NCI-H2107 (cell line): ENCODE data around the gene CDK5R1.
A peak's percentile ranks its signal among the peaks of the same experiment; 100 is the strongest.
"Not testable (repeated sequence)": the region's sequence is repeated elsewhere in the genome, so short reads cannot be mapped to it uniquely, and the experiment has no call there.

Experiments used
- DNase-seq: peaks from one replicate; lab custom pipeline; 2025; lab: John Stamatoyannopoulos, UW

CDK5R1 gene

DNA sequence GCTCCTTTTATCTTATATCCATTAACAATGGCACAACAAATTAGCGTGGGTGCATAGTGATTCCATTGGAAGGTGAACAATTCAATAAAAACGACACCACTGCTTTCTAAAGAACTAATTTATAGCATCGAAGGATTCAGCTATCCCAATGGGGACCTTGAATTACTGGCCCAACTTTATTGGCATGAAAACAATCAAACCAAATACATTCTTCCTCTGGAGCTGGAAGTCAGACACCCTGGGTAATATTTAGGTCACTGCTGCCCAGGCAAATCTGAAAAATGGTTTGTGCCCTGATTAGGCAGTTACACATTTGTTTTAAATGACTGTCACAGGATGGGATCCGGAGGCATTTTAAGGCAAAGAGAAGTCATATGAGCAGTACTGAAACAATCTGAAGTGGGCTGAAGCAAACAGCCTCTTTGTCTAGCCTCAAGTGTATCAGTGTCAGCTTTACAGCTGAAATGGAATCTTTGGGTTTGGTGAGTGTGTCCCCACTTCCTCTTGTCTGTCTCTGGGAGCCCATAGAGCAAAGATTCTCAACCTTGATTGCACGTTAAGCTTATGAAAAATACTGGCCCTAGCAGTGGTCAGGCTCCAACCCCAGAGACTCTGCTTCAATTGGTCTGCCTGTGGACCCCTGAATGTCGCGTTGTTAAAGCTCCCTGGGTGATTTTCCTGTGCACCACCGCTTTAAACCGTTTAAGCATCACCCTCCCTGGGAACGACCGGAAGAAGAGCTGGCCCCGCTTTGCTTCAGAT, 30.3 kb downstream of the CDK5R1 start:
- DNase-seq: no peak

- DNase-seq: no peak
Observed at GRCh38 chr17:32517982-32518381, 31.2 kb downstream of the CDK5R1 start.

GRCh38 chr17:32518646-32519227, 31.9 kb downstream of the CDK5R1 start:
- DNase-seq: no peak

- DNase-seq: peak; percentile 50
Observed at GRCh38 chr17:32519228-32520103, 32.7 kb downstream of the CDK5R1 start.

- no peak for DNase-seq
Observed at GRCh38 chr17:32520104-32520701, 33.4 kb downstream of the CDK5R1 start.

GRCh38 chr17:32520737-32521404, 34.1 kb downstream of the CDK5R1 start:
- no peak for DNase-seq

DNA sequence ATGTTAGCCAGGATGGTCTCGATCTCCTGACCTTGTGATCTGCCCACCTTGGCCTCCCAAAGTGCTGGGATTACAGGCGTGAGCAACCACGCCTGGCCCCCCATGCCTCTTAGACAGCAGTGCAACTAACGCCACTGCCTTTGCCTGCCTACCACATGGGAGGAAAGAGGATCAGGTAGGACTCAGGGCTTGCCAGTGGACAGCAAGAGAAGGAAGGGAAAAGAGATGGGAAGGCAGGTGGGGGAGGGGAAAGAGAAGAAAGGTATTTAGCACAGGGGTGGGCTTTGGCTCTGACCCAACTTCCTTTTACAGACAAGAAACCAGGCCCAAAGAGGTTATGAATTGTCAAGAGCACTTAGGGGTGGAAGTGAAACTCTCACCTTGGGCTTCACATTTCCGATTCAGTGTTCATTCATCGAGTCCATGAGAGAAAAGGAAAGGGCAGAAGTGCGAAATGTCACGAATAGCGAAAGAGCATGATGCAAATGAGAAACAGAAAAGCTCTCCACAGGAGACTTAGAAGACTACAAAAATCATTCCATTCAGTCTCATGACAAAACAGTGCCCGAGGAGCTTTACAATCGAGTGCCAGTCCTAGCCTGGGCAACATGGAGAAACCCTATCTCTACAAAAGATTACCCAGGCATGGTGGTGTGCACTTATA, 36.4 kb downstream of the CDK5R1 start:
- DNase-seq: no peak

DNA sequence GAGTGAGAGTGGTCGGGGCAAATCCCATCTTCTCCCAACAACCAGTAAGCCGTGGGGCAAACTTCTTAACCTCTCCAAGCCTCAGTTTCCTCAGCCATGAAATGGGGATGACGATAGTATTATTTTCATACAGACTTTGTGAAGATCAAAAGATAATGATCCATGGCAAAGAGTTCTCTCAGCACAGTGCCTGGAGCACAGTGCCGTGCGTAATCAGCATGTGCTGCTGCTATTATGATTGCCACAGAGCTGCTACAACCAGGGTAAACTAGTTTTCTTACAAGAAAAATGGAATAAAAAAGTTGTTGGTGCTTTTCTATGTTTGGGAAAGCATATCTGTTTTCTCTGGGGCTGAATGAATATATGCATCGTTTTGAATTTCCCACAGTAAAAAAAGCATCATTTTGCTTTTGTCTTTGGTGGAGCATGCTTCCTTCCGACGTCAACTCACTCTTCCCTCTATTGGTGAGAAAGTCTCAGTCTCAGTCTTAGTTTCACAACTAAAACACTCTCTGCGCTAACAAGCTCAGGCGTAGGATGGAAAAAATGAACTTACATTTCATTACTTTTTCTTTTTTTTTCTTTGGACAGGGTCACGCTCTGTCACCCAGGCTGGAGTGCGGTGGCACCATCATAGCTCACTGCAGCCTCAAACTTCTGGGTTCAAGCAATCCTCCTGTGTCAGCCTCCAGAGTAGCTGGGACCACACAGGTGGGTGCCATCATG, 37.2 kb downstream of the CDK5R1 start:
- no peak for DNase-seq

DNA sequence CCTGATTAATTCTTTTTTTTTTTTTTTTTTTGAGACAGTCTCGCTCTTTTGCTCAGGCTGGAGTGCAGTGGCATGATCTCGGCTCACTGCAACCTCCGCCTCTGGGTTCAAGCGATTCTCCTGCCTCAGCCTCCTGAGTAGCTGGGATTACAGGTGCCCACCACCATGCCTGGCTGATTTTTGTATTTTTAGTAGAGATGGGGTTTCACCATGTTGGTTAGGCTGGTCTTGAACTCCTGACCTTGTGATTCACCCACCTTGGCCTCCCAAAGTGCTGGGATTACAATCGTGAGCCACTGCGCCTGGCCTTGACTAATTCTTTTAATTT, 37.7 kb downstream of the CDK5R1 start:
- DNase-seq: not testable (repeated sequence)

DNA sequence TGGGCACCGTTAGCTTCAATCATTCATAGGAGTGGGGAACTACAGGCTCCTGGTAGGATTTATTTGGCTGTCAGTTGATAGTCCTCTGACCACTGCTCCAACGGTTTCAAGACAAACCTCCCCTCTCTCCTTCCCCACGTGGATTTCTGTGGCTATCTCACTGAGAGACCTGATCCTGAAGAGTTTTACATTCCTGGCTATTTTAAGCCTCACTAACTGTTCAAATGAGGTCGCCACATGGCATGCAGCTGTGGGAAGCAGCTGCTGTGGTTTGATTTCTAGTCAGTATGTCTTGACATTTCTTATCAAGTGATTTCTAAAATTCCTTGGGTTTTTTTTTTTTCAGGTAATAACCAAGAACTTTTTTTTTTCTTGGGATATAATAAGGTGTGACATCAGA, 38.3 kb downstream of the CDK5R1 start:
- no peak for DNase-seq

DNA sequence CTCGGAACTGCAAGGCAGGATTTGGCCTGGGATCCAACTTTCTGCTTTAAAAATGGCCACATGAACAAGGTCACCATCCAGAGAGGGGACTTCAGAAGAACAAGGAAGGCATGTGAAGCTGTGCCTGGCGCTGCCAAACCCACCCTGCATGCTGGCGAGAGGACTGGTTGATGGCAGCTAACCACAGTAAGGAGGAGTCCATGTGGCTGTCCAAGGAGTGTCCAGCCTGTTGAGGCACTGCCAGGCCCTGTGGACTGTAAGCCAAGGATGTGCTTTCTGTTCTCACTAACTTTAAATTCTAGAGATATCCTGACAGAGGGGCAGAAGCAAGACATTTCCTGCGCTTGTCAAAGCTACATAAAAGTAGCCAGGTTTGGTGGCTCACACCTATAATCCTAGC, 40.4 kb downstream of the CDK5R1 start:
- no peak for DNase-seq

GRCh38 chr17:32528825-32529224, 42.0 kb downstream of the CDK5R1 start:
- DNase-seq: no peak

- peak; percentile 83 for DNase-seq
Observed at GRCh38 chr17:32529604-32530003, 42.8 kb downstream of the CDK5R1 start.

DNA sequence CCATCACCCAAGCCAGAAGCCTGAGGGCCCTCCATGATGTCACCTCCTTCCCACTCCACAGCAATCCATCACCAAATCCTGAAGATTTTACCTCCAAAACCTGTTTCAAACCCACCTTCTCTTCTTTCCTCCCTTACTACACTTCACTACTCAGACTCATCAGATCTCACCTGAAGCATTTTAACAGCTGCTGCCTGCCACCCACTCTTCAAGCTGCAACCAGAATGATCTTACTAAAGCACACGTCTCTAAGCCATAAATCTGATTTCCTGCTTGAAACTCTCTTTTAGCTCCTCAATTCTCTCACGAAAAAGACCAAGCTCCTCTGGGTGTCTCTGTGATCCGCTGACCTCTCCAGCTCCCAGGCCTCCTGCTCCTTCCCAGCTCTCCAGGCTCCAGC, 46.5 kb downstream of the CDK5R1 start:
- DNase-seq: no peak

DNA sequence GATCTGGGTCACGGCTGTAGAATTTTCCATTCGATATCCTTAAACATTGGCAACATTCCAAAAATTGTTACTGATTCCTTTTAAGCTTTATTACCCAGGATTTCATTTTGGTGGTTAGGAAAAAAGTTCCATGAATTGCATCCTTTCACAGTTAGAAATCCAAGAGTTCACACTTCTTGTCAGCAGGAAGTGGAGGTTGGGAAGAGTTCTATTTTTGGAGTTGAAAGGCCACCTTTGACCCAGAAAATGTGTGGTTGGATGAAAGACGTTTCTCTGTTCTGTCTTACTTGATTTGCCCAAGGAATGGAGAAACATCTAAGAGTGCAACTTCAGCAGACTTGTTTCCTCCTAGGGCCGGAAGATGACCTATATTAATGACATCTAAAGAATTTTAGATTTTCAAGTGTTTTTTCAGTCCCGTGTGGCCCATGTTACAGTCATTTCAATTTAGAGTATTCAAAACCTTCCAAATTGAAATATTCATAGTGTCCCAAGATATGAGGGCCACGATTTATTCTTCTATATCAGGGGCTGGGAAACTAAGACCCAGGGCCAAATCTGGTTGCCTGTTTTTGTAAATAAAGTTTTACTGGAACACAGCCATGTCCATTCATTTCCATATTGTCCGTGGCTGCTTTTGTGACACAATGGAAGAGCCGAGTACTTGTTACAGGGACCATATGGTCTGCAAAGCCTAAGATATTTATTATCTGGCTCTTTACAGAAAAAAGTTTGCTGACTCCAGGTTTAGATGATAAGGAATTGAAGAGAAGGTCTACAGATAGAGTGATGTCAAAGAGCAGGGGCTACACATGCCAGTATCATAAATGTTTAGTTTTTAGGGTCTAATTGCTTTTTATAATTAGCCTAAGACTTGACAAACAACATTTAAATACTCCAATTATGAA, 50.2 kb downstream of the CDK5R1 start:
- DNase-seq: no peak
